HG03045 (cell line): ENCODE results near the gene IRS1.

Experiments used
- ATAC-seq: cut with Tn5 transposase; IDR thresholded peaks from one replicate; pipeline ENCODE4 v1.9.1; 2021; ENCODE audit warnings: mild to moderate bottlenecking, moderate library complexity; ENCODE audit not compliant: unreplicated experiment

The IRS1 gene

GRCh38 chr2:226758921-226759640 lies 40.5 kb downstream of the IRS1 start:
- ATAC-seq, result no peak

GRCh38 chr2:226756131-226756530 lies 43.5 kb downstream of the IRS1 start:
- ATAC-seq, result no peak

GRCh38 chr2:226755631-226756030 lies 44.0 kb downstream of the IRS1 start:
- no peak for ATAC-seq

- ATAC-seq, result no peak
Observed at GRCh38 chr2:226754821-226755604, 44.6 kb downstream of the IRS1 start.

- no peak for ATAC-seq
Observed at GRCh38 chr2:226752887-226753286, 46.7 kb downstream of the IRS1 start.

- no peak for ATAC-seq
Observed at GRCh38 chr2:226747288-226747687, 52.3 kb downstream of the IRS1 start.

- no peak for ATAC-seq
Observed at GRCh38 chr2:226746196-226746800, 53.3 kb downstream of the IRS1 start.

GRCh38 chr2:226743915-226744314 lies 55.7 kb downstream of the IRS1 start:
- no peak for ATAC-seq

- ATAC-seq, result no peak
Observed at GRCh38 chr2:226742347-226742746, 57.3 kb downstream of the IRS1 start.

- no peak for ATAC-seq
Observed at GRCh38 chr2:226740039-226740648, 59.5 kb downstream of the IRS1 start.

- ATAC-seq, result no peak
Observed at GRCh38 chr2:226739545-226740030, 60.0 kb downstream of the IRS1 start.

GRCh38 chr2:226738821-226739544 lies 60.6 kb downstream of the IRS1 start:
- no peak for ATAC-seq

GRCh38 chr2:226738191-226738820 lies 61.3 kb downstream of the IRS1 start:
- no peak for ATAC-seq

- ATAC-seq, result no peak
Observed at GRCh38 chr2:226736382-226736781, 63.2 kb downstream of the IRS1 start.

GRCh38 chr2:226733927-226734564 lies 65.6 kb downstream of the IRS1 start:
- no peak for ATAC-seq

- no peak for ATAC-seq
Observed at GRCh38 chr2:226733189-226733858, 66.3 kb downstream of the IRS1 start.

- no peak for ATAC-seq
Observed at GRCh38 chr2:226732478-226733188, 67.0 kb downstream of the IRS1 start.

GRCh38 chr2:226730481-226730880 lies 69.1 kb downstream of the IRS1 start:
- no peak for ATAC-seq

GRCh38 chr2:226728996-226729395 lies 70.6 kb downstream of the IRS1 start:
- no peak for ATAC-seq
